CD4-positive, alpha-beta T cell treated with Interleukin-17A for 4 hours (primary cell): ENCODE results near the gene ATP4B.

Source experiments
- DNase-seq: peaks from one replicate; pipeline ENCODE4 v3.0.0-alpha.2; 2020; ENCODE audit warnings: mixed read lengths

The ATP4B gene

DNA sequence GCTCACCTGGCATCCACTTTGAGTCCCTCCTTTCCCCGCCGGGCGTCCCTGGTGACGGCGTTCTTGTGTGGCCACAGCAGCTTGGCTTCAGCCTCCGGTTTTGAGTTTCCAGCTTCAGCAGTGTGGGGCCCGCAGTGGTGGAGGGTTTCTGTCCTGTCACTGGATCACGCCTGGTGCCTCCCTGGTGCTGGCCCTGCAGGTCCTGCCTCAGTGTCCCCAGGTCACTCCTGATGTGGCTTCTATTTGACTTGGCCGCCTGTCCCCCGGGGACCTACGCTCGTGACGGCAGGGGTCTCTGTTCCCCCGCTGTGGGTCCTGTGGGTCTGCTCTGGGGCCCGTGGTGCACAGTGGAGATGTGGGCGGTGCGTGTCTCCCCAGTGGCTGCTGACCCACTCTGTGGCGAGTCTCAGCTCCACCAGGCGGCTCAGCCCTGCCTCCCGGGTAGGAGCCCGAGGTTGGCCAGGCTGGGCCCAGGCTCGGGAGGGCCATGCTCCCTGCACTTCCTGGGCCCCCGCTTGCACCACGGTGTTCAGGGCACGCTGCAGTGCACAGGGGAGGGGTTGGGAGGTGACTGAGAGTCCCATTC lies 1.9 kb downstream of the ATP4B start:
- DNase-seq = no peak

DNA sequence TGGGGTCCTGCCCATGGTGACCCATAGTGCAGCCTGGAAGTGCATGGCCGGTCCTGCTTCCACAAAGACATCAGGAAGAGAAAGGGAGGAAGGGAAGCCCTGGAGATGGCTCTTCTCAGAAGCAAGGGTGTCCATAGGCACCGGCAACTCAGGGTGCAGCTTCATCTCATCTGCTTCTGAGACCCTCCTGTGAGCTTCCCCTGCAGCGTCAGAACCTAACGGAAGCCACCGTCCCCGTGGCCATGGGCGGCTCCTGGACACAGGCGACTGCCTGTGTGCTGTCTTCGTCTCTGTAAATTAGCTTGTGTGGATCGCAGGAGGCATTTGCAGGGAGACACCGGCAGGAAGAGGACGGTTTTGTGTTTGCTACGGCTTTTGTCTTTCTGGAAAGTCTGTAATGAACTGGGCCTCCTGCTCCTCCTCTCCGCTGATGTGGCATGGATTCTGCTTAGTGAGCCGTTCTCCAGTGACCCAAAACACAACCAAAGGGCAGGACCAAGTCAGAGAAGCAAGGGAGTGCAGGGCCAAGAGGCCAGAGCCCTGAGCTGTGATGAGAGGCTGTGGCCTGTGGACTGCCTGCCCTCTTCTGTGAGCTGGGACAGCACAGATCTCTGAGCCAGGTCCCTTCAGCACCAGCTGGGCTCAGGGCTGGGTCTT lies 2.5 kb downstream of the ATP4B start:
- no peak for DNase-seq

DNA sequence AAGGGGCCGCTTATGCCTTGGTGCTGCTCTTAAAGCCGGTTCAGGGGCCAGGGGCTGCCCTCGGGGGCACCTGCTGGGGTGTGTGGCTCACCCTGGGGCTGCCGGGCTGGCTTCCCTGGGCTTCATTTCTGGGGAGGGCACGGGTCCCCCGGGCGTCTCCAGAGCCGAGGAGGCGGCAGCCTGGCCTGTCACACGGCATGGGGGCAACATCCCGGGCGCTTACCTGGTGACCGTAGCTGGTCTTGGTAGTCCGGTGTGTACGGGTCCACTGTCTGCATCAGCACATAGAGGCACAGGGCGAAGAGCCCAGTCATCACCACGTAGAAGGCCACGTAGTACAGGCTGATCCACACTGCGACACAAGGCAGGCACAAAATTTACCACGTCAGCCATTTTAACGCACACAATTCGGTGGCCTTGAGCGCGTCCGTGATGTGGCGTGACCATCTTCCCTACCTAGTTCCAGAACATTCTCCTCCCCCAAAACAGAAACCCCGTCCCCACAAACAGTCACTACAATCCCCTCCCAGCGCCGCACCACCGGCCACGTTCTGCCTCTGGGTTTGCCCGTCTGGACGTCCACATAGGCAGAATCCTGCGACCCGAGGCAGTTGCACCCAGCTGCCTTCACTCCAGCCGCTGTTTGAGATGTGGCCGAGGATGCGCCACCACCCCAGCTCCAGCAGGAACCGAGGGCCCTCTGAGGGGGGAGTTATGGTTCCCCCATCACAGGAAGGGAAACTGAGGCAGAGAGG lies 3.2 kb downstream of the ATP4B start:
- no peak for DNase-seq

DNA sequence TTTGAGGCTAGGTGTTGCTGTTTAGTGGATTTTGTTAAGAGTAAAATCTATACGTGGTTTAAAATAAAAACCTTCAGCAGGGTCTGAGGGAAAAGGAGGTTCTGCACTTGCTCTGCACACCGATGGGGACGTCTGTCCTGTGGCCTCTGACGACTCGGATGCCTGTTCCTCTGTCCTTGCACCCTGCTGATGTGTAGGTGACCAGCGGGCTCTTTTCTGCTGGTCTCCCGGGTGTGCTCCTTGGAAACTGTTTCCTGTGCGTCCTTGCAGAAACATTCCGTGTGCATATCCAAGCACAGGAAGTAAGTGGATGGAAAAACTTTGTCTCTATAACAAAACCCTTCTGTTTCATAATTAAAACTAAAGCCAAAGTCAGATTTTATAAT lies 3.8 kb downstream of the ATP4B start:
- DNase-seq = no peak

DNA sequence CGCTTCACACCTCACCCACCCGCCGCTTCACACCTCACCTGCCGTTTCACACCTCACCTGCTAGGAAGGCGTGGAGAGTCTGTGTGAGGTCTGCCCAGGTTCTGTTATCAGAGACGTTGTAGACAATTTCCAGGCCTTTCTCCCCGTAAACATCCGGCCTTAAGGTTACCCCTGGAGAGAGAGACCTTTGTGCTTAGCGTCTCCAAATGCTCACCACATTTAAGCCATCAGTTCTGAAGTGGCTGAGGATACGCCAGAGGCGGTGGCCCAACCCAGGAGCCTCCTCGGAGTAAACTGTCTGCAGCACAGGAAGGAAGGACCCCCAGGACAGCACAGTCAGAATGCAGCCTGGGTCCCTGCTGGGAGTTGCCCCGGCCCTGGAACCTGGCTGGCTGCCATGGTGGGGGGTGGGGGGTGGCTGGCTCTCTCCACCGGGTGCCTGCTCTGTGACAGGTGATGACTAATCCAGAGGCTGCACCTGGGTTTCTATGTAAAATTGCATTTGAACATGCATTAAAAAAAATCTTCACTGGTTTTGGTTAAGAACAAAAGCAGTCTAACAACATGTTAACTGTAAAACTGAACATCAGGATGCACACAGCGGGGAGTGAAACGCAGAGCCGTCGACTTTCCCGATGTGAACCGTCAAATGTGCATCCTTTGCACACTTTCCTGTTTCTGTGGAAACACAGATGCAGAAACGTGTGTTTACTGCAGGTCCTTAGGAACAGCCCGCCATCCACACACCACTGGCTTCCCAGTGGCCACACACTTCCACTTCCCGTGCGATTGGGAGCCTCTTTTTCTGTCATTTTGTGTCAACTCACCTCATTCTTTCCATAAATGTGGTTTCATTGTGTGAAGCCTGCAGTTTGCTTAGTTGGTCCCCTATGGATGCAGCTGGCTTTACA lies 4.5 kb downstream of the ATP4B start:
- DNase-seq = peak; percentile 39

DNA sequence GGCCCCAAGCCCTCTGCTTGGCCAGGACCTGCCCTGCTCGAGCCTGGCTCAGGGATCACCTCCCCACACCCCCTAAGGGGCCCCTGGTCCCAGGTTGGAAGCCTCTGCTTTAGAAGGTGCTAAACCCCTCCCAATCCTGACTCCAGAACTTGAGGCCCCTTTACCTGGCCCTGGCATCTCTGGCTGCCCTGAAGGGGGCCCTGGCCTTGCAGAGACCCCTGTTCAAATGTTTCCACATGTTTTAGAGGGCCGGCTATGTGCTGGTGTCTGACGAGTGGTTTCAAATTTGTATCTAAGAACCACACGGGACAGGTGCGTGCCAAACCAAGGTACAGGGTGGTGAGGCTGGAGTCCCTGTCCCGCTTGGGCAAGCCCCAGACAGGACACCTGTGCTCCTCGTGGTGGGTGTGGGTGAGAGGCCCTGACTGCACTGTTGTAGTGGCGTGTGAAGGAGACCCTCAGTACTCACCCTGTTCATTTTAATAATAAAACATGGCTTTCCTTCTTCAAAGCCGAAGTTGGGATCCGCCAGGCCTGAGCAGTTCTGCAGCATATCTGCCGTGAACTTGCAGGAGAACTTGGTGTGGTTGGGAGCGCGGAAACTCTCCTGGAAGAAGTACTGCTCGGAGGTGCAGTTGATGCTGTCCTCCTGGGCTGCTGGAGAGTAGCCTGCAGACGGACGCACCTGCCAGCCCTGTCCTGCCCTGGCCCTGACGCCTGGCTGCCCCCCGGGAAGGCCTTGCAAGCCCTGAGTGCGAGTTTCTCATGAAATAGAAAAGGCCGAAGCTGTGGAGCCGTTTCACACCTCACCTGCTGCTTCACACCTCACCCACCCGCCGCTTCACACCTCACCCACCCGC lies 5.4 kb downstream of the ATP4B start:
- DNase-seq = no peak

DNA sequence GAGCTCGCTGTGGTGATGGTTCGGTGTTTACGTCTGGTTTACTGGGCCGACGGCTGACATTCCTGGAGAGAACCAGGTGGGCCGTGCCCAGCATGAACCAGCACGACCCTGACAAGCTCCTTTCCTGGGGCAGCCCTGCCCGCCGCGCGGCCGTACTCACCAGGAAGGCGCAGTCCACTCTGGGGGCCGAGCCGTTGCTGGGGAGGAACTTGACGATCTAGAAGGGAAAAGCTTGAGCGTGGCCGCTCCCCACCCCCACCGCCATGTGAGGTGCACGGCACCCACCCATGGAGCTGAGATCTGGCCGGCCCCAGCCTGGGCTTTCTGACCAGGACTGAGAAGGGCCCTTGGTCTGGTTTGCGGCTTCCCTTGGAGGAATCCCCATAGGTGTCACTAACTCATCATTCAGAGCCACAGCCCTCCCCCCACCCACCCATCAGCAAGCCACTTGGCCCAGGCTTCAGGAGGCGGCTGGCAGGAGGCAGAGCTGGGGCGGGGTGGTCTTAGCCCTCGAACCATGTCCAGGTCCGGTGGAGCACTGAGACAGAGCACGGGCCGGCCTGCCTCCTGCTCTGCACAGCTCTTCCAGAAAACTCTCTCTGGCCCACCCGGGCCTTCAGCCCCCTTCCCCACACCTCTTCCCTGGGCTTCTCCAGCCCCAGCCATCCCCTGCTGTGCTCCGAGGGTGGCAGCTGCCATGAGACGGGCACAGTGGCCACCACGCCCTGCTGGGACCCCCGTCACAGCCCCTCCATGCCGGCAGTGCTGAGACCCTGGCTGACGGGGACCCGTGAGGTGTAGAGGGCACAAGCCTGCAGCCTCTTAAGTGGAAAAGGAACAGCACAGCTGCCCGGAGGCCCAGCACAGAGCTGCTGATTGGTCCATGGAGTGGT lies 6.2 kb downstream of the ATP4B start:
- no peak for DNase-seq

DNA sequence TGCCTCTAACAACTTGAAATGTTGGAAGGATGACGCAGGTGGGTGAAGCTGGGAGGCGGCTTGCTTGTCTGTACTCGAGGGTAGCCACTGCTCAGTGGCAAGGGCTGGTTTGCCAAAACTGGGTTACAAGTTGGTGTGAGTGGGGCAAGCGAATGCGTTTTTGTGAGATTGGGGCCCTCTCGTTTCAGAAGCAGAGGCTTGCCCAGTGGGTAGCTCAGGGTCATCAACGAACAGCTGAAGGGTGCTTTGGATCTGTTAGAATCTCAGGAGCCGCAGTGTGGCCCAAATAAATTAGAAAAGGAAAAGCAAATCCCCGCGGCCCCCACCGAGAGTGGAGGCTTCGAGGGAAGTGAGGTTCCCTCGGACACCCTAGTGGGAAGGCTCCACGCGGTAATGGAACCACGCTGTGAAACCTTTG lies 7.3 kb downstream of the ATP4B start:
- no peak for DNase-seq

DNA sequence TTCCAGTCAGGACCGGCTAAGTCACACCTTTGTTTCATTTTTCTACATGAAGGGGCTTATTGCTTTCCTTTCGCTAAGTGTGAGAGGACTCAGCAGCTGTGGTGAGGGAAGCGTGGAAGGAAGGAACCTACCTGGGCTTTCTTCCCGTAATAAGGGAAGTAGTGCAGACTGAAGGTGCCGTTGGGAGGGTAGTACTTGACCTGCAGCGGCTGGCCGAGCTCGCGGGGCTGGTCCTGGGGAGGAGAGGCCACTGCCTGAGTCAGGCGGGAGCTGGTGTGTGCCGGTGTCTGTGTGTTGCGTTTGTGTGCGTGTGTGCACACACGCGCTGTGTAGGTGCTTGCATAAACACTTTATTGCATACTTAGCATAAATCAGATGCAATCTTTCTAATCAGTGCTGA lies 7.7 kb downstream of the ATP4B start:
- no peak for DNase-seq

DNA sequence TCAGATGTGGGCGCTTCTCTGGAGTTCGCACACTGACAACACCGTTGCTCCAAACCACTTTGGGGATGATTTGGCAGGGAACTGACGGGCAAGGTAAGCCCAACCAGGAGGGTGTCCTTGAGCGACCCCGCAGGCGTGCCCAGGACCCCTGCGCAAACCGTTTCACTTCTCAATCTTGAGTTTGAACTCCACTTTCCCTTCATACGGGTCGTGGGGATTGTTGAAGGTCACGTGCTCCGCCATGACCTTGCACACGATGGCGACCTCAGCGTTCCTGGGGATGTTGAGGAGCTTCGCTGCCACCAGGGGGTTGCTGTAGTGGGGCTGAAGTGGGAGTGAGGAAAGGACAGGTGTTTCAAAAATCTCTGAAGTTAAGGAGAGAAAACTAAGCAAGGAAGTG lies 8.8 kb downstream of the ATP4B start:
- no peak for DNase-seq

DNA sequence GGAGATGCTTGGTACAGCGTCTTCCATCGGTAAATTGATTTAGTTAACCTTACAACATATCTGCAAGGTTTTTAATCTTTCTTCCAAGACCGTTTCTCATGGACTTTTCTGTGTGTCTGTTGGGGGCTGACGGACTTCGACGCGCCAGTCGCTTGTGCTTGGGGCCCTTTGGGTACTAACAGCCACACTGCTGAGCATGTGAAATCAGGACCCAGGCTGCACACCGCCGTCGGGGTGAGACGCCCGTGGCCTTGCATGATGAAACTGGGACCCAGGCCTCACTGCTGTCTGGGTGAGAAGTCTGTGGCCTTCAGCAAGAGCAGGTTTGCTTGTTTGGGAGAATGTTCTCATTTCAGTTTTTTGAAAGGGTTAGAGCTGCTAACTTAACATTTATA lies 9.8 kb downstream of the ATP4B start:
- no peak for DNase-seq

DNA sequence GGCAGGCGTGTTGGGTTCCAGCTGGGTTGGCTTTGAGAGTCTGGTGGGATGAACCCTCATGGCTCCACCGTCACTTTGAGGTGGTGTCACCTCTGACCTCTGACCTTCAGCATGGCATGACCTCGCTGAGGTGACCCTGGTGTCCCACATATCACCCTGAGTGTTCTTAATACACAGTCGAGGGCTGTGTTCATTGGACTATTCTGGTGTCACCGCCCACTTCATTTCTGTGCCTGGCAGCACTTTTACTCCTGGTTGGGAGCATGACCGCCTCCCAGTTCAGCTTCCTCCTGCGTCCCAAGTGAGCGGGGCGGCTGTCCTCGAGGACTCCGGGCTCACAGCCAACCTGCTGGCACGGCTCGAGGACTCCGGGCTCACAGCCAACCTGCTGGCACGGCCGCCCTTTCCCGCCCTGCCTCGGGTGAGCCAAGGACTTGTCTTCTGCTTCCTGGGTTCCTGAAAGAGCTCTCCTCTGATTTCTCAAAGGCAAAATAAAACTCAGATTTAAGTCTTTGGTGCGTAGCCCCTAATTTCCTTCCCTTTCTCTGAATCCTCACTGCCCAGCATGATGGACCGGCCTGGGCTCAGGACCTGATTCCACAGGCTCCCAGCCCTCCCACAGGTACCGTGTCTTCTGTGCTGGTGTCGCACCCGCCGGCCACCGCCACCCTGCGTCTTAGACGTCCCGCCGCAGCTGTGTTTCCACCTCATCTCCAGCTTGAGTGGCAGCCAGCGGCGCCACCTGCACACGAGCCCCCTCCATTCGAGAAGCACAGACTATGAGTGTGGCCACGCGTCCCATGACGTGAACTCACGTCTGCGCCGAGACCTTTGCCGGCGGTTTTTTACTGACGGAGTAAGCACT lies 10.4 kb downstream of the ATP4B start:
- DNase-seq = no peak

DNA sequence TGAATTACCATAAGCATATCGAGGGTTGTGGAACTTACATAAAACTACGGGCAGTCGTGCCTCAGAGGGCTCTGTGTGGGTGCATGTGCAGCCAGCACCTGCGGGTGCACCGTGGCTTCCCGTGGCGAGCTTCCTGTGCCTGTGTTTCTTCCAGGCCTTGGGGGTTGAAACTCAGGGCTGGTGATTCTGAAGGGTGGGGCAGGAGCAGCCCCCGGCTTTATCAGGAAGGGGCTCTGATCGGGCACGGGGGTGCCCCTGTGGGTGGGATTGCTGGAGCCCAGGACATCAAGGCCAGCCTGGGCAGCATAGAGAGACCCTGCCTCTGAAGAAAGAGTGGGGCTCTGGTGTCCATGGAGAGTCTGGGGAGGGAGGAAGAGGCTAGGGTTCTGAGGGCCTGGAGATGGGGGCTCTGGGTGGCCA lies 11.1 kb downstream of the ATP4B start:
- DNase-seq = peak; percentile 44

DNA sequence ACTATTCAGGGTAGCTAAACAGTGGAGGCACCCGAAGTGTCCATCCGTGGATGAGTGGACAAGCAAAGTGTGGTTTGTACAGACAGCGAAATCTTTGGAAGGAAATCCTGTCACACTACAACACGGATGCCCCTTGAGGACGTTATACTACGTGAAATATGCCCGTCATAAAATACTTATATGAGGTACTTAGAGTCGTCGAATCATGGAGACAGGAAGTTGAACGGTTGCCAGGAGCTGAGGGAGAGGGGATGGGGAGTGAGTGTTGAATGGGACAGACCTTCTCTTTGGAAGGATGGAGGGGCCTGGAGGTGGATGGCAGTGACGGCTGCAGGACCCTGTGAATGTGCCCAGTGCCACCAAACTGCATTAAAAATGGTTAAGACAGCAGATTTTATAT lies 11.6 kb downstream of the ATP4B start:
- peak; percentile 27 for DNase-seq

DNA sequence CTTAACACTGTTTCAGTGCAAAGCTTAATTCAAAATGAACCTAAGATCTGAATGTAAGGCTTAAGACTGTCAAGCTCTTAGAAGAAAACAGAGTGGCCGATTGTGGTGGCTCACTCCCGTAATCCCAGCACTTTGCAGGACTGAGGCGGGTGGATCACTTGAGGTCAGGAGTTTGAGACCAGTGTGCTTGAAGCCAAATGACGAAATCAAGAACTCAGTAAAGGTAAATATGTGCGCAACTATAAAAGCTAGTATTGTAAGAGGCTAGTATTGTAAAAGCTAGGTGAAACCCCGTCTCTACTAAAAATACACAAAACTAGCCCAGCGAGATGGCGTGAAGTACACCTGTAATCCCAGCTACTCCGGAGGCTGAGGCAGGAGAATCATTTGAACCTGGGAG lies 12.7 kb downstream of the ATP4B start:
- DNase-seq = no peak

DNA sequence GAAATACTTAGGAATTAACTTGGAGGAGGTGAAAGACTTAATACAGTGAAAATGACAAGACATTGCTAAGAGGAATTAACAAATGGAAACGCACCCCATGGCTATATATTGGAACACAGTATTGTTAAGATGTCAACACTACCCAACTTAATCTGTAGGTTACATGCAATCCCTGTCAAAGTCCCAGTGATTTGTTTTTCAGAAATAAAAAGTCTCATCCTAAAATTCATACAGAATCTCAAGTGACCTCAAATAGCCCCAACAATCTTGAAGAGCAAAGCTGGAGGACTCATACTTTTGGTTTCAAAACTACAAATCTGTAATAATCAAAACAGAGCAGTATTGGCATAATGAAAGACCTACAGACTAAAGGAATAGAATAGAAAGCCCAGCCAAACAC lies 13.2 kb downstream of the ATP4B start:
- DNase-seq = no peak

DNA sequence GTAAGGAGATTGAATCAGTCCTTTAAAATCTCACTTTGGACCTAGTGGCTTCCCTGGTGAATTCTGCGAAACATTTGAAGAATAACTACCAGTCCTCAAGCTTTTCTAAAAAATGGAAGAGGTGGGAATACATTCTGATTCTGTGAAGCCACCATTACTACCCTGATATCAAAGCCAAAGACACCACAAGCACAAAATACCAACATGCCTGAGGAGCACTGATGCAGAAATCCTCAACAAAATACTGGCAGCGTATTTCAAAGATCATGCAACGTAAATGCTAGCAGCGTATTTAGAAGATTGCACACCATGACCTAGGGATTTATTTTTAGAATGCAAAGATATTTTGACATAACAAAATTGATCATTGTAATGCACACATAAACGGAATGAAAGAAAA lies 14.4 kb downstream of the ATP4B start:
- no peak for DNase-seq

DNA sequence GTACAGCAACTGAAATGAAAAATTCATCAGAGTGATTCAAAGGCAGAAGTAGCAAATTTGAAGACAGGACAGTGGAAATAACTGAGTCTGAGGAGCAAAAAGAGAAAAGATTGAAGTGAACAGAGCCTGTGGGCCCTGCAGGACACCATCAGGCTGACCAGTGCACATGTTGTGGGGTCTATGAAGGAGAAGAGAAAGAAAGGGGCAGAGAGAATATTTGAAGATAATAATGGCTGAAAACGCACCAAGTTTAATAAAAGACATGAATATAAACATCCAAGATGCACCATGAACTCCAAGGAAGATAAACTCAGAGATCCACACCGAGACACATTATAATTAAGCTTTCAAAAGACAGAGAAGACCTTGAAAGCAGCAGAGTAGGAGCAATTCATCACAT lies 15.4 kb downstream of the ATP4B start:
- DNase-seq = no peak

DNA sequence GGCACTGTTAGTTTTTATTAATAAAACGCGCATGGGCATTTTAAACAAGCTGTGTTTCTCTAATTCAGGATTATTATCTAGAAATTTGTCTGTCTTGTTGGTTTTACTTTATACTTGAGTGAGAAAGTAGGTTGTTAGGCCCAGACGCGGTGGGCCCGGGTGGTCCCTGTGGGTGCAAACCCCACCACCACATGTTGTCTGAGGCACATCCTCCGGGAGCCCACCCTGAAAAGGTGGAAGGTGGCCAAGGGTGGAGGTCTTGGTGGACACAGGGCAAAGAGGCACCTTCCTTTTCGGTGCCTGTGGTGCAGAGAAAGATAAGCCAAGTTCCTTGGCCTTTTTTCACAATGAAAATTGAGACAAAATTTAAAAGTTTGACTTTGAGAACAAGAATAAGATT lies 16.6 kb downstream of the ATP4B start:
- no peak for DNase-seq

DNA sequence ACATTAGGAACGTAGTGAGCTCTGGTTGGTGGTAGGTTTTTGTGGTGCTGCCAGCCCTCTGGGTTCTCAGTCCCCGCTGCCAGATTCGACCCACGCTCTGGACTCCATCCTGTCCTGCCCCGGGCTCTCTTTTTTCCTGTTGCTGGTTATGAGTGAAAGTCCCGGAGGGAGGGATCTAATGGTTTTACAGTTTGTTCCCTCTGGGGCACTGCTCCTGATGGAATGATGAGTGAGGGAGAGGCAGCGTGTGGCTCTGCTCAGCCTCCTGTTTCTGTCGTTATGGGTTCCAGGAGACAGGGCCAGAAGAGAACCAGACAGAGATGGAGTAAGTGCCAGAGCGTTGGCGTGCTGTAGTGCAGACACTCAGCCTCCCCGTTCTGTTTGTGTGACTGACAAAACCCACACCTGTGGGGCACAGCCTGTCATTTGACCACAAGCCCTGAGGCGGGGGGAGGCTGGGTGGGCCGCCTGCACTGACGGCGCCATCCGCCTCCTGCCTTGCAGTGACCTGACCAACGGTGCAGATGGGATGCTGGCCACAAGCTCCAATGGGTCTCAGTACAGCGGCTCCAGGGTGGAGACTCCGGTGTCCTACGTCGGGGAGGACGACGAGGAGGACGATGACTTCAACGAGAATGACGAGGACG lies 18.3 kb downstream of the ATP4B start:
- no peak for DNase-seq
